ENCODE measurements around the gene RILPL1. TPM values are rescaled to one million over a fixed set of nuclear protein-coding genes. Genes with fewer than 3 reads are reported as not detected.

The RILPL1 gene, protein sequence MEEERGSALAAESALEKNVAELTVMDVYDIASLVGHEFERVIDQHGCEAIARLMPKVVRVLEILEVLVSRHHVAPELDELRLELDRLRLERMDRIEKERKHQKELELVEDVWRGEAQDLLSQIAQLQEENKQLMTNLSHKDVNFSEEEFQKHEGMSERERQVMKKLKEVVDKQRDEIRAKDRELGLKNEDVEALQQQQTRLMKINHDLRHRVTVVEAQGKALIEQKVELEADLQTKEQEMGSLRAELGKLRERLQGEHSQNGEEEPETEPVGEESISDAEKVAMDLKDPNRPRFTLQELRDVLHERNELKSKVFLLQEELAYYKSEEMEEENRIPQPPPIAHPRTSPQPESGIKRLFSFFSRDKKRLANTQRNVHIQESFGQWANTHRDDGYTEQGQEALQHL
- total RNA-seq = 5.2 and 14.9 TPM in 2 replicates

DNA sequence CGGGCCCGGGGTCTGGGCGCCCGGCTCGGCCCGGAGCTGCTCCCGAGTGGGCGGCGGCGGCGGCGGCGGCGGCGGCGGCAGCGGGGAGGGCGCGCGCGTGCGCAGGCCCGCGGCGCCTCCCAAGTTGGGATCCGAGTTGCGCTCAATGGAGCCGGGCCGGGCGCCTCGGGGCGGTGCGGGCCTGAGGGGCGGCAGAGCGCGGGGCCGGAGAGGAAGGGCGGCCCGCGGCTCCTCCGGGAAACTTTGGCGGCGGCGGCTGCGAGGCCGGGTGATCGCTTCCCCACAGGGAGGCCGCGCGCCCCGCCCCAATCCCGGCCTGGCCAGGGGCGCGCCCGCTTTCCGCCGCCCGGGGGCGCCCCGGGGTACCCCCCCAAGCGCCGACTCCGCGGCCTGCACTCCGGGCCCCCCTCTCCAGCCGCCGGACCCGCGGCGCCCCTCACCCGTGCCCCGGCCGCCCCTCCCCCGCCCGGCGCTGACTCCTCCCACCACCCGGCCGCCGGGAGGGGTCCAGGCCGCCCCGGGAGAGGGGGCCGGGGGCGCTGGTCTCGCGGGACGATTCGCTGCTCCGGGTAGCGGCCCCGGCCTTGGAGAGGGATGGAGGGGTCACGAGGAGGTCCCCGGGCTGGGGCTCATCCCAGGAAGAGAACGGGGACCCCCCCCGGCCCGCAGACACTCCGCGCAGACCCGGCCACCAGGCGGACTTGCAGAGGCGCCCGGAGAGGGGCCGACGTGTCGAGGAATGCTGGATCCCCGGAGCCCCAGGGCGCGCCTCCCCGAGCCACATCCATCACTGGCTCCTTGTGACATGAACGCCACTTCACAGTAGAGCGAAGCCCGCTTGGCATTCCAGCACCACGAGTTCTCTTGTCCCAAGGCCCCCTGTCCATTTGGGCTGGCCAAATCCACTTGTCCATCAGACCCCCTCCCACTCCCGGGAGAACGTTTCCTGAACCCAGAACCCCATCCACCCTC is at the start of gene RILPL1:
Gene RILPL1 (minus strand): TSS at position 48 of the 972 bp plus-strand sequence. CDS start 237 bp downstream, outside the sequence.

DNA sequence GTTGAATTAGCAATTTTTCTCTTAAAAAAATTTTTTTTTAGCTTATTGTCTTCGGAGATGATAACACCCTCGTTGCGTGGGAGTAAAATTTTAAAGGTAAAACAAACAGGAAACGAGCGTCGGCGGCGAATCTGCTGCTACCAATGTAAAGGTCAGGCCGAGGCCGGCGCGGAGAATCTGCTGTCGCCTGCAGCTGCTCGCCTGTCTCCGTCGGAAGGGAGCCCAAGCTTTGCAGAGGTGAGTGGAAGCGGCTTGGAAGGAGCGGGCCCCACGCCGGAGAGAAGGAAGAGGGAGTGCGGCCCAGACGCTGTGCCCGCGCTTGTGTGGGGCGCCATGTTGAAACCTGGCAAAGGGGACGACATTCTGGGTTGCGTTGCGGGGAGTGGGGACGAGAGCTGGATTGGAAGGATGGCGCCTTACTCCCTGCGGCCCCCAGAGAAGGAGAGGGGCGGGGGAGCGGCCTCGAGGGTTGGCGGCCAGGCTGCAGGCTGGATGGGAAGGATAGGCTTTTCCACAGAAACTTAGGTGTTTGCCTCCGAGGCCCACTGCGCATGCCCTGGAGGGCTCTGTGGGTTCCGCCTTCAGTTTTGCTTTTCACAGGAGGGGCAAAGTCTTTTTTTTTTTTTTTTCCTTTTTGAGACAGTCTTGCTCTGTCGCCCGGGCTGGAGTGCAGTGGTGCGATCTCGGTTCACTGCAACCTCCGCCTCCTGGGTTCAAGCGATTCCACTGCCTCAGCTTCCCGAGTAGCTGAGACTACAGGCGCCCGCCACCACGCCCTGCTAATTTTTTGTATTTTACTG is 75.3 kb downstream of the RILPL1 start, which contains the start of gene SNRNP35:
Gene SNRNP35 (plus strand): TSS at position 160 of the 800 bp plus-strand sequence. CDS start 7,402 bp downstream, outside the sequence.

DNA sequence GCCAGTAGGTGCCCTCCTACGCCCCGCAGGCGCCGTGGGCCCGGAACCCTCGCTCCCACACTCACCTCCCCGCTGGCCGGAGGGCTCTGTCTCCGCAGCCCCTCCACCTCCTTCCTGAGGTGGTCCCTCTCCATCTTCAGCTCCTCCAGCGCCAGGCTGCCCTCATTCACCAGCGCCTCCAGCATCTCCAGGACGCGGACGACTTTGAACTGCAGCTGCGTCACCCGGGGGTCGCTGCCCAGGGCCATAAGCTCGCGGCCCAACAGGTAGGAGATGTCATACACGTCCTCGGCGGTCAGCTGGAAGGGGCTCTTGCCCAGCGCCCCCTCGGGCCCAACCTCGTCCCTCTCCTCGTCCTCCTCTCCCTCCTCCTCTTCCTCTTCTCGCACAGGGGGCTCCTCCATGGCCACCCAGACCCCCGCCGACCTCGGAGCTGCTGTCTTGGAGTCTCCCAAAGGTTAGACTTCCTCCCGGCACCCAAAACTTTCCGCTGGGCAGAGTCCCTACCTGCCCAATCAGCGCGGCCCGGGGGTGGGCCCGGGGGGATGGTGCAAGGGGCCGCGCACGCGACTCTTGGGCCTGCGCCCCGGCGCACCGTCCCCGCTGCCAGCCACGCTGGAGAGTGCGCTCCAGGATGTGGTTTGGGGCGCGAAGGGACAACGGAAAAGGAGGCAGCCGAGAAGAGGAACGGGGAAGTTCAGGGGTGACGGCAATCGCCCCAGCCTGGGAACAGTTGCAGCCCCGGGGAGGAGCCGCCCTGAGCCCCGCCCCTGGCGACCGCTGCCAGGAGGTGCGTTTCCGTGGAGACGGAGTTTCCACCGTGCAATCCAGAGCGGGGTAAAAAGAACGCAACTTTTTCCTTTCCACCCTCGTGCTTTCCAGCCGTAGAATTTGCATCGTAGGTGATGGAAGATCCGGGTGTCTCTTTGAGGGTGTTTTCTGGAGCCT is 97.2 kb downstream of the RILPL1 start, which contains the start of gene RILPL2:
Gene RILPL2 (minus strand): TSS at position 668 of the 948 bp plus-strand sequence. CDS start 264 bp downstream, at position 404.

Other genes with a start within 250 kb of the RILPL1 start
- 14.4 and 33.7 TPM in 2 replicates for gene SBNO1, start 168.9 kb downstream of the RILPL1 start, total RNA-seq
- gene KMT5A, start 149.6 kb downstream of the RILPL1 start, total RNA-seq = 32.1 and 38.3 TPM in 2 replicates
- 3.2 and 7.6 TPM in 2 replicates for gene RILPL2, start 97.0 kb downstream of the RILPL1 start, total RNA-seq
- gene SNRNP35, start 75.6 kb downstream of the RILPL1 start, total RNA-seq = 14.2 and 15.4 TPM in 2 replicates
- 277 and 319 TPM in 2 replicates for gene TMED2, start 50.8 kb upstream of the RILPL1 start, total RNA-seq
- gene DDX55, start 68.4 kb upstream of the RILPL1 start, total RNA-seq = 12.1 and 15.0 TPM in 2 replicates
- 34.0 and 54.2 TPM in 2 replicates for gene EIF2B1, start 100.0 kb upstream of the RILPL1 start, total RNA-seq
- 16.7 and 28.6 TPM in 2 replicates for gene GTF2H3, start 100.1 kb upstream of the RILPL1 start, total RNA-seq
- 4.9 and 10.4 TPM in 2 replicates for gene TCTN2, start 137.4 kb upstream of the RILPL1 start, total RNA-seq
- 17.6 and 37.3 TPM in 2 replicates for gene ATP6V0A2, start 178.6 kb upstream of the RILPL1 start, total RNA-seq
- 0.06 and 0.16 TPM in 2 replicates for gene DNAH10, start 228.6 kb upstream of the RILPL1 start, total RNA-seq

All from bladder microvascular endothelial cell (primary cell).